CD1c-positive myeloid dendritic cell (primary cell): ENCODE data around the gene CT45A1.
A peak's percentile ranks its signal among the peaks of the same experiment; 100 is the strongest.
"Not testable (repeated sequence)": the region's sequence is repeated elsewhere in the genome, so short reads cannot be mapped to it uniquely, and the experiment has no call there.

Experiments
- DNase-seq: peaks from one replicate; pipeline ENCODE4 v3.0.0-alpha.2; 2016; ENCODE audit errors: extremely low spot score

The CT45A1 gene, protein sequence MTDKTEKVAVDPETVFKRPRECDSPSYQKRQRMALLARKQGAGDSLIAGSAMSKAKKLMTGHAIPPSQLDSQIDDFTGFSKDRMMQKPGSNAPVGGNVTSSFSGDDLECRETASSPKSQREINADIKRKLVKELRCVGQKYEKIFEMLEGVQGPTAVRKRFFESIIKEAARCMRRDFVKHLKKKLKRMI

DNA sequence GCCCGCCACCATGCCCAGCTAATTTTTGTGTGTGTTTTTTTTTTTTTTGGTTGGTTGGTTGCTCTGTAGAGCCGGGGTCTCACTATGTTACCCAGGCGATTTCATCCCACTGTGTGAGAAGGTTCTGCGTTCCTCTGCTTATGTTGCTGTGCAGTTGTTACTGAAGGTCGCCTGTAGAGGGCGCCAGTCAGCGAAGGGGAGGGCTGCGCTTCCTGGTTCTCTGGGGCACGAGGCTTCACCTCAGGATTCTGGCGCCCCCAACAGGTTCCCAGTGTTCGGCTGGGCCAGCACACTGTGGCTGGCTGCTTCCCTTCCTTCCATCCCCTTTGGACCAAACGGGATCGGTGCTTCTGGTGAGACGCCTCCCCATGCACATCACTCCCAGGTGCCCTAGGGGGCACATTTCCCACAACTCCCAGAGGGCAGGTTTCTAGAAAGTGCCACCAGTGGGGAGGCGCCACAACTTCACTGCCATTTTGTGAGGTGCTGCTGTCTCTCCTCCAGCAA lies at the start of gene CT45A1:
Gene CT45A1, plus strand, starts transcription at position 457 of the 507 bp plus-strand sequence. CDS start 5,302 bp downstream, outside the sequence.
- DNase-seq = peak; percentile 1

DNA sequence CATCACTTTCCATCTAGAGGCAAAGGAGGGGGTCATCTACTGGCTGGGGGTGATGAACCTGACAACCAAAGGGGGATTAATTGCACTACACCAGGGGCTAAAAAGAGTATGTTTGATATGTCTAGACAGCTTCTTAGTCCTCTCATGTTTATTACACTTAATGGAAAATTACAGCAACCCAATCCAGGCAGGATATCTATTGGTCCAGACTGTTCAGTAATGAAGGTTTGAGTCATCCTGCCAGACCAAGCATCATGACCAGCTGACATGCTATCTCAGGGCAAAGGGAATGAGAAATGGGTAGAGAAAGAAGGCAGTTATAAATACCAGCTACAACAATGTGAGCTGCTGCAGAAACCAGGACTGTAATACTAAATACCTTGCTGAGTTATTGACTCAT lies 40.5 kb upstream of the CT45A1 start:
- DNase-seq = not testable (repeated sequence)

DNA sequence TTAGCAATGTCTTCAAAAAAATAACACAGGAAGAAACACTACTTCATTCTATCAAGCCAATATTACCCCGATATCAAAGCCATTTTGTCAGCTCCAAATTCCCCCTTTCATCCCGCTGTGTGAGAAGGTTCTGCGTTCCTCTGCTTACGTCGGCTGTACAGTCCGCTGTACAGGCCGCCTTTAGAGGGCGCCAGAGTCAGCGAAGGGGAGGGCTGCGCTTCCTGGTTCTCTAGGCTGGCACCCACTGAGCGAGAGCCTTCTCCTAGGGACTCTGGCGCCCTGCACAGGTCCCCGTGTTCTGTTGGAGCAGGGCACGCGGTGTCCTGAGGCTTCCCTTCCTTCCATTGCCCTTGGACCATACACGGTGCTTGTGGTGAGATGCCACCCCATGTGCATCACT lies 25.3 kb upstream of the CT45A1 start:
- no peak for DNase-seq

DNA sequence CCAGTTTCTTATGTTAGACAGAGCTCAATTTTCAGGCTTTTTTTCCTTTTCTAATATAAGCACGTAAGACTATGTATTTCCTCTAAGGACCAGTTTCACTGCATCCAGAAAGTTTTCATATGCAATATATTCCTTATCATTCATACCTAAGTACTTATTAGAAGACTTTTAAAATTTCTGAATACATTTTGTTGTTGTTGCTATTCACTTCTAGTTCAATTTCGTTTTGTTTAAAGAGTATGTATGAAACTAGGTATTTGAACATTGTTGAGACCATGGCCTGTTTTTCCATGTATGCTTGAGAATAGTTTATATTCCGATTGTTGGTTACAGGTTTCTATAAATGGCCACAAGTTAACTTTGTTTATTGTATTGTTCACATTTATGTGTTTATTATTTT lies 18.0 kb upstream of the CT45A1 start:
- DNase-seq = no peak

DNA sequence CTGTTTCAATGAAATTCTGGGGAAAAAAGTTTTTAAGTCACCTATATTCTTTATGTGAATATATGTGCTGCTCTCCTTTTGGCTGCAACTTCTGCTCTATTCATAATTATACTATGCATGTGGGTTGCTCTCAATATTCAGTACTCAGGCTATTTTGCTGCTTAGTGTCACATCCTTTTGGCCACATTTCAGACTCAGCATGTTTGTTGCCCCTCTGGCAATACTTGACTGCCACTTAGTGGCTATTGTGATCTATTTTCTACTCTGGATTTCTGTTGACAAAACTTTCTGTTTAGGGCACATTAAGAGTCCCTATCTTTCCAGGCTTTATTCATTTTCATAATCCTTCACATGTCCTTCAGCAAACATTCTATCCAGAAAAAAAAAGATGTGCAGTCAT lies 15.8 kb upstream of the CT45A1 start:
- no peak for DNase-seq

DNA sequence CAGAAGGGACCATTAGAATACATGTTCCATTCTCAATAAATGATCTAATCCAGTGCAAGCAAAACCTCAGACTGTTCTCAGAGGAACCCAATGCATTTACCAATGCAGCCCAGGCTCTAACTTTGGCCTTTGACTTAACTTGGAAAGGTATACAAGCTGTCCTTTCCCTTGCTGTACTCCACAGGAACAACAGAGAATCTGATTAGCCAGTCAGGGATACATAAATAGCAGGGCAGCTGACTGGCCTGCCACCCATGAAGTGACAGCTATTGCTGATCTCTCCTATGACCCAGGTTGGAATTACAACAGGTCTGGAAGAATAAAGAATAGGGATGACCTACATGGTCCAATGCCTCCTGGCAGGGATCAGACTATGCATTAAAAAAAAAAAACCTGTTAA lies 14.5 kb upstream of the CT45A1 start:
- DNase-seq = no peak

DNA sequence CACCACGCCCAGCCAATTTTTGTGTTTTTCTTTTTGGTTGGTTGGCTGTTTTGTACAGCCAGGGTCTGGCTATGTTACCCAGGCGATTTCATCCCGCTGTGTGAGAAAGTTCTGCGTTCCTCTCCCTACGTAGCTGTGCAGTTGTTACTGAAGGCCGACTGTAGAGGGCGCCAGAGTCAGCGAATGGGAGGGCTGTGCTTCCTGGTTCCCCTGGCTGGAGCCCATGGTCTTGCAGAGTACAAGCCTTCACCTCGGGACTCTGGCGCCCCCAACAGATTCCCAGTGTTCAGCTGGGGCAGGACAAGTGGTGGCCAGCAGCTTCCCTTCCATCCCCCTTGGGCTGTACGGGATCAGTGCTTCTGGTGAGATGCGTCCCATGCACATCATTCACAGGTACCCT lies 5.6 kb upstream of the CT45A1 start:
- DNase-seq = peak; percentile 21

DNA sequence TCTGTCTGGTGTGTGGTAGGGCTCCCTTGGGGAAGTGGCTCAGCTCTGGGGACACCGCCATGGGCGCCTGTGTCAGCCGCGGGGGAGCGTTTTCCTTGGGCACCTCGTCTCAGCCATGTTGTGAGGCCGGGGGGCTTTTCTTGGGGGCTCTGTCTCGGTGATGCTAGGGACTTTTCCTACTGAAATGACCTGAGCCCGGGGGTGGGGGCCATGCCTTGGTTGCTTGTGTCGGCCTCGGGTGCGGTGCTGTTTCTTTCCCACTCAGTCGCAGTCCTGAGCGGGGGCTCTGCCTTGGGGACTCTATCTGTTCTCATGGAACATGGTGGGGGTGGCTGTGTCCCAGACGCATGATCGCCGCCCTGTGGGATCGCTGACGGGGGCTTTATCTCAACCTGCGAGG lies 356 bp downstream of the CT45A1 start:
- no peak for DNase-seq

DNA sequence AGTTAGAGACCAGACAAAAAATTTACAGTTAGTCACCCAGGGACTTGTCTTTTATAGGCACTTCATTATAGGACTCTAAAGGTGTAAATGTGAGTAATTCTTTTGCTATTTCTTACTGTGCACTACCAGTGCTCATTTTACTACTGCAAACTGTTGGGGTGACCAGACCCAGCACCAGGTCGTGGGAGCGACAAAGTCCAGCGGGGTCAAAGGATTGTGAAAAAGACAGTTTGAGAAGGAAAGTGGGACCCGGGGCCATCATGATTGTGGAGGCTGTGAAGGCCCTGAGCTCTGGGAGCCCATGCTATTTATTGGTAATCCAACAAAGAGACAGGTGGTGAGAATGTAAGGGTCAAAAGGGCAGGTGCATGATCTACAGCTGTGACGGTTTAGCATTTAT lies 21.2 kb downstream of the CT45A1 start:
- DNase-seq = not testable (repeated sequence)

DNA sequence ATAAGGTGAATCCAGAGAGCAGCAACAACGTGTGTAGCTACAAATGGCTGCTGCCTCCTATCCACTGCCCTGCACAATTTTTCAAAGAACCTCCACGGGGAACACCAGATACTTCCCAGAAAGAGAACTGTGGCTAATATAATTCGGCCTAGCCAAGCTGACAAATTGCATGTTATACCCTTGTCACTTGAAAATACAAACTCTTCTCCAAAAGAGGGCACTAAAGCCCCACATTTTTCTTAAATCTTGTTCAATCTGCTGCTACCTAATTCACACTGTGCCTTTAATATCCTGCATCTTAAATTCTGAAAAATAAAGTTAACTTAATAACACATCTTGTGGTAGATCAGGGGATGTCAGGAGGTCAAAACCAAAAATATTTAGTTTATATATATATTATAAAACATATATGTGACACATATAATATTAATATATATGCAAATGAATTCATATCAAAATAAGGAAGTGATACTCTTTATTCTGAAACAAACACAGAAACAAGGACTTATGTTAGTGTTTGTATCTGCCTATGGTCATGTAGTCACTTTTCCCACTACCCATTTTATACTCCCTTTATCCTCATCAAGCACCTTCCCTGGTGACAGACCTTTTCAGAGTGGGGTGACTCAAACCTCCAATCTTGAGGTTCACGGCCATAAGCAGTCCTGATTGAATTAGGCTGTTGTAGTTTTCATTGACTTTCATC lies 24.1 kb downstream of the CT45A1 start:
- no peak for DNase-seq

DNA sequence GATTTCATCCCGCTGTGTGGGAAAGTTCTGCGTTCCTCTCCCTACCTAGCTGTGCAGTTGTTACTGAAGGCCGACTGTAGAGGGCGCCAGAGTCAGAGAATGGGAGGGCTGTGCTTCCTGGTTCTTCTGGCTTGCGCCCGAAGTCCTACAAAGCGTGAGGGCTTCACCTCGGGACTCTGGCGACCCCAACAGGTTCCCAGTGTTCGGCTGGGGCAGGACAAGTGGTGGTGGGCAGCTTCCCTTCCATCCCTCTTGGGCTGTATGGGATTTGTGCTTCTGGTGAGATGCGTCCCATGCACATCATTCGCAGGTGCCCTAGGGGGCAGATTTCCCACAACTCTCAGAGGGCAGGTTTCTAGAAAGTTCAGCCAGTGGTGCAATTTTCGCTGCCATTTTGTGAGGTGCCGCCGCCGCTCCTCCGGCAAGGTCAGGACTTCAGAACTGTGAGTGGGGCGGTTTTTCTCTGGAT lies 27.3 kb downstream of the CT45A1 start:
- peak; percentile 59 for DNase-seq

DNA sequence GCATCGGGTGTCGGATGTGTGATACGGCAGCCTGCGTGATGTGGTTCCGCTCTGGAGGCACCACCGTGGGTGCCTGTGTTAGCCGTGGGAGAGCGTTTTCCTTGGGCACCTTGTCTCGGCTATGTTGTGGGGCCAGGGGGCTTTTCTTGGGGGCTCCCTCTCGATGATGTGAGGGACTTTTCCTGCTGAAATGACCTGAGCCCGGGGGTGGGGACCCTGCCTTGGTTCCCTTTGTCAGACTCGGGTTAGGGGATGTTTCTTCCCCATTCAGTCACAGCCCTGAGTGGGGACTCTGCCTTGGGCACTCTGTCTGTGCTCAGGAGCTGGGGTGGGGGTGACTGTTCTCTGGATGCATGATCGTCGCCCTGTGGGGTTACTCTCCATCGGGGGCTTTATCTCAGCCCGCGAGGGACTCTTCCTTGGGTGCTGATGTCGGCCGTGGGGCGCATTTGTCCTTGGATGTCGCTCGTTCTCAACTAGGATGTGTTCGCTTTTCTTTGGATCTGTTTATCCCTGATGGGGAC lies 27.8 kb downstream of the CT45A1 start:
- no peak for DNase-seq

DNA sequence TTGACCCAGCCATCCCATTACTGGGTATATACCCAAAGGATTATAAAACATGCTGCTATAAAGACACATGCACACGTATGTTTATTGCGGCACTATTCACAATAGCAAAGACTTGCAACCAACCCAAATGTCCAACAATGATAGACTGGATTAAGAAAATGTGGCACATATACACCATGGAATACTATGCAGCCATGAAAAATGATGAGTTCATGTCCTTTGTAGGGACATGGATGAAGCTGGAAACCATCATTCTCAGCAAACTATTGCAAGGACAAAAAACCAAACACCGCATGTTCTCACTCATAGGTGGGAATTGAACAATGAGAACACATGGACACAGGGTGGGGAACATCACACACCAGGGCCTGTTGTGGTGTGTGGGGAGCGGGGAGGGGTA lies 31.3 kb downstream of the CT45A1 start:
- DNase-seq = not testable (repeated sequence)

DNA sequence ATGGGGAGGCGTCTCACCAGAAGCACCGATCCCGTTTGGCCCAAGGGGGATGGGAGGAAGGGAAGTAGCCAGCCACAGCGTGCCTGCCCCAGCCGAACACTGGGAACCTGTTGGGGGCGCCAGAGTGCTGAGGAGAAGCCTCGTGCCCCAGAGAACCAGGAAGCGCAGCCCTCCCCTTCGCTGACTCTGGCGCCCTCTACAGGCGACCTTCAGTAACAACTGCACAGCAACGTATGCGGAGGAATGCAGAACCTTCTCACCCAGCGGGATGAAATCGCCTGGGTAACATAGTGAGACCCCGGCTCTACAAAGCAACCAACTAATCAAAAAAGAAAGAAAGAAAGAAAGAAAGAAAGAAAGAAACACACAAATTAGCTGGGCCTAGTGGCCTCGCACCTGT lies 54.7 kb downstream of the CT45A1 start, which contains the start of gene CT45A3:
Gene CT45A3, minus strand, starts transcription at position 101 of the 400 bp plus-strand sequence. CDS start 3,747 bp downstream, outside the sequence.
- not testable (repeated sequence) for DNase-seq
